ENCODE measurements around the gene C6. TPM values are rescaled to one million over a fixed set of nuclear protein-coding genes. Genes with fewer than 3 reads are reported as not detected.

C6 gene
- total and polyA plus RNA-seq, 2 of the 8 experiments (the other 6 are each of a cell fraction or from before 2014, with no cell fraction given): not detected

DNA sequence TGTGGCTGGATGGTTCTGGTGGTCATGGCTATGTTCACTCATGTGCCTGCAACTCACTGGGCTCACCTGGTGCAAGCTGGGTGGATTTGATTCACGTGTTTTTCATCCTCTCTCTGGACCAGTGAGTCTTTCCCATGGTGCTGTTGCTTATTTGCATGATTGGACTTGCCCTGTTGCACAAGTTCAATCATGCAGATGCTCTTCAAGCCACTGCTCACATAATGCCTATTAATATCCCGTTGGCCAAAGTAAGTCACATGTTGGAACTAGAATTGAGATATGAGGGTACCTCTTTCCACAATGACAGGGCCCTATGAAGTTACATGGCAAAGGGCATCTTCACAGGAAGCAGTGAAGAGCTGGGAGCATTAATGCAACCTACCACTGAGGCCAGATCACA, 115.7 kb downstream of the C6 start (continued):
- TF ChIP-seq, protein P1, sequence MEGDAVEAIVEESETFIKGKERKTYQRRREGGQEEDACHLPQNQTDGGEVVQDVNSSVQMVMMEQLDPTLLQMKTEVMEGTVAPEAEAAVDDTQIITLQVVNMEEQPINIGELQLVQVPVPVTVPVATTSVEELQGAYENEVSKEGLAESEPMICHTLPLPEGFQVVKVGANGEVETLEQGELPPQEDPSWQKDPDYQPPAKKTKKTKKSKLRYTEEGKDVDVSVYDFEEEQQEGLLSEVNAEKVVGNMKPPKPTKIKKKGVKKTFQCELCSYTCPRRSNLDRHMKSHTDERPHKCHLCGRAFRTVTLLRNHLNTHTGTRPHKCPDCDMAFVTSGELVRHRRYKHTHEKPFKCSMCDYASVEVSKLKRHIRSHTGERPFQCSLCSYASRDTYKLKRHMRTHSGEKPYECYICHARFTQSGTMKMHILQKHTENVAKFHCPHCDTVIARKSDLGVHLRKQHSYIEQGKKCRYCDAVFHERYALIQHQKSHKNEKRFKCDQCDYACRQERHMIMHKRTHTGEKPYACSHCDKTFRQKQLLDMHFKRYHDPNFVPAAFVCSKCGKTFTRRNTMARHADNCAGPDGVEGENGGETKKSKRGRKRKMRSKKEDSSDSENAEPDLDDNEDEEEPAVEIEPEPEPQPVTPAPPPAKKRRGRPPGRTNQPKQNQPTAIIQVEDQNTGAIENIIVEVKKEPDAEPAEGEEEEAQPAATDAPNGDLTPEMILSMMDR (IDR thresholded peaks at IDR 0.05; ENCODE audit: control extremely low read depth in 1 of 3, insufficient read depth in 1 of 3, low read depth in 1 of 3, low read length in 3 of 3): no peak
- no peak for TF ChIP-seq EZH2 (IDR thresholded peaks at IDR 0.05; ENCODE audit: low read depth, low read length, severe bottlenecking)
- no peak for TF ChIP-seq NRF1 (IDR thresholded peaks at IDR 0.05; ENCODE audit: low read depth, low read length)
- no peak for TF ChIP-seq EGR1 (IDR thresholded peaks at IDR 0.05; ENCODE audit: borderline replicate concordance, low read depth, low read length)

Measured in H1 (cell line).